T-helper 1 cell treated with Interleukin-12 subunit alpha and Interleukin-12 subunit beta and Interleukin-4 antibody, amounts not matched to agents 30 μg/mL and 1 μg/mL, for 36 hours (primary cell): Measurements from ENCODE around the gene TUFT1.

Experiments used
- H3K27ac Mint-ChIP-seq: one replicate; pipeline ENCODE4 v1.8.0; 2021; ENCODE audit warnings: mild to moderate bottlenecking, mixed read lengths
- H3K27me3 Mint-ChIP-seq: one replicate; pipeline ENCODE4 v1.8.0; 2021; ENCODE audit warnings: low read depth, mixed read lengths
- H3K36me3 Mint-ChIP-seq: one replicate; pipeline ENCODE4 v1.8.0; 2021; ENCODE audit warnings: low read depth, mixed read lengths
- H3K4me1 Mint-ChIP-seq: one replicate; pipeline ENCODE4 v1.8.0; 2021; ENCODE audit warnings: low read depth, mixed read lengths
- H3K4me3 Mint-ChIP-seq: one replicate; pipeline ENCODE4 v1.8.0; 2021; ENCODE audit warnings: mild to moderate bottlenecking, moderate library complexity, mixed read lengths
- H3K9me3 Mint-ChIP-seq: one replicate; pipeline ENCODE4 v1.8.0; 2021; ENCODE audit warnings: mixed read lengths

The TUFT1 gene

GRCh38 chr1:151509350-151510019 lies 30.6 kb upstream of the TUFT1 start:
- no peaks in the 10 kb centered on the region for H3K9me3 Mint-ChIP-seq
- H3K27ac Mint-ChIP-seq, result no peak overlapping the region
- H3K27me3 Mint-ChIP-seq, result peaks cover 32% of the 10 kb centered on the region
- H3K4me3 Mint-ChIP-seq, result peak overlapping the region; percentile 8
- no peaks in the 10 kb centered on the region for H3K36me3 Mint-ChIP-seq
- H3K4me1 Mint-ChIP-seq, result peaks cover 16% of the 10 kb centered on the region

- no peak overlapping the region for H3K27ac Mint-ChIP-seq
Measured at GRCh38 chr1:151510020-151510405, 30.1 kb upstream of the TUFT1 start.

GRCh38 chr1:151510614-151510956 lies 29.5 kb upstream of the TUFT1 start:
- Mint-ChIP-seq H3K36me3 (no peaks in the 10 kb centered on the region), H3K9me3 (no peaks in the 10 kb centered on the region), H3K27ac (peak overlapping the region; percentile 12), H3K4me1 (peaks cover 16% of the 10 kb centered on the region), H3K27me3 (peaks cover 31% of the 10 kb centered on the region), H3K4me3 (peak overlapping the region; percentile 82)

More at GRCh38 chr1:151510020-151510405, 30.1 kb upstream of the TUFT1 start:
- Mint-ChIP-seq H3K4me3 (peak overlapping the region; percentile 82), H3K9me3 (no peaks in the 10 kb centered on the region), H3K36me3 (no peaks in the 10 kb centered on the region), H3K4me1 (peaks cover 16% of the 10 kb centered on the region), H3K27me3 (peaks cover 32% of the 10 kb centered on the region)

GRCh38 chr1:151510957-151511635 lies 29.0 kb upstream of the TUFT1 start, which contains the start of gene CGN:
CGN (plus strand) TSS chr1:151511387; CDS start chr1:151518520, 7,133 bp downstream.
- Mint-ChIP-seq H3K9me3 (no peaks in the 10 kb centered on the region), H3K36me3 (no peaks in the 10 kb centered on the region), H3K4me3 (peak within 1 kb of the TSS; percentile 82), H3K27me3 (peaks cover 26% of the 10 kb centered on the region), H3K27ac (peak within 1 kb of the TSS; percentile 12), H3K4me1 (peaks cover 16% of the 10 kb centered on the region)

- peaks cover 22% of the 10 kb centered on the region for H3K27me3 Mint-ChIP-seq
- no peaks in the 10 kb centered on the region for H3K9me3 Mint-ChIP-seq
- H3K27ac Mint-ChIP-seq, result no peak overlapping the region
- H3K36me3 Mint-ChIP-seq, result no peaks in the 10 kb centered on the region
- peak overlapping the region; percentile 68 for H3K4me3 Mint-ChIP-seq
- peaks cover 16% of the 10 kb centered on the region for H3K4me1 Mint-ChIP-seq
Measured at GRCh38 chr1:151511636-151512215, 28.4 kb upstream of the TUFT1 start.

- H3K4me1 Mint-ChIP-seq, result peaks cover 16% of the 10 kb centered on the region
- H3K27ac Mint-ChIP-seq, result no peak overlapping the region
- H3K9me3 Mint-ChIP-seq, result no peaks in the 10 kb centered on the region
- no peak overlapping the region for H3K4me3 Mint-ChIP-seq
- peaks cover 18% of the 10 kb centered on the region for H3K27me3 Mint-ChIP-seq
- H3K36me3 Mint-ChIP-seq, result no peaks in the 10 kb centered on the region
Measured at GRCh38 chr1:151512326-151512725, 27.8 kb upstream of the TUFT1 start.

GRCh38 chr1:151512801-151513625 lies 27.1 kb upstream of the TUFT1 start:
- no peak overlapping the region for H3K27ac Mint-ChIP-seq
- peaks cover 18% of the 10 kb centered on the region for H3K27me3 Mint-ChIP-seq
- H3K4me3 Mint-ChIP-seq, result no peak overlapping the region
- H3K4me1 Mint-ChIP-seq, result peaks cover 16% of the 10 kb centered on the region
- no peaks in the 10 kb centered on the region for H3K9me3 Mint-ChIP-seq
- H3K36me3 Mint-ChIP-seq, result no peaks in the 10 kb centered on the region

- H3K27me3 Mint-ChIP-seq, result peaks cover 18% of the 10 kb centered on the region
- no peak overlapping the region for H3K4me3 Mint-ChIP-seq
- H3K27ac Mint-ChIP-seq, result no peak overlapping the region
- no peaks in the 10 kb centered on the region for H3K36me3 Mint-ChIP-seq
- H3K9me3 Mint-ChIP-seq, result no peaks in the 10 kb centered on the region
- H3K4me1 Mint-ChIP-seq, result peaks cover 16% of the 10 kb centered on the region
Measured at GRCh38 chr1:151513626-151514121, 26.4 kb upstream of the TUFT1 start.

- Mint-ChIP-seq H3K4me3 (no peak overlapping the region), H3K4me1 (peaks cover 16% of the 10 kb centered on the region), H3K9me3 (no peaks in the 10 kb centered on the region), H3K36me3 (no peaks in the 10 kb centered on the region), H3K27me3 (peaks cover 14% of the 10 kb centered on the region), H3K27ac (no peak overlapping the region)
Measured at GRCh38 chr1:151514366-151514765, 25.7 kb upstream of the TUFT1 start.

- Mint-ChIP-seq H3K36me3 (no peaks in the 10 kb centered on the region), H3K27ac (no peak overlapping the region), H3K4me3 (no peak overlapping the region), H3K4me1 (peaks cover 16% of the 10 kb centered on the region), H3K9me3 (no peaks in the 10 kb centered on the region), H3K27me3 (peaks cover 9% of the 10 kb centered on the region)
Measured at GRCh38 chr1:151515265-151515664, 24.8 kb upstream of the TUFT1 start.

- Mint-ChIP-seq H3K4me1 (peaks cover 12% of the 10 kb centered on the region), H3K27me3 (peaks cover 5% of the 10 kb centered on the region), H3K27ac (no peak overlapping the region), H3K9me3 (no peaks in the 10 kb centered on the region), H3K36me3 (no peaks in the 10 kb centered on the region), H3K4me3 (no peak overlapping the region)
Measured at GRCh38 chr1:151516031-151516511, 24.0 kb upstream of the TUFT1 start.

- Mint-ChIP-seq H3K9me3 (no peaks in the 10 kb centered on the region), H3K4me1 (peaks cover 5% of the 10 kb centered on the region), H3K27me3 (peaks cover 8% of the 10 kb centered on the region), H3K4me3 (no peak overlapping the region), H3K36me3 (no peaks in the 10 kb centered on the region), H3K27ac (no peak overlapping the region)
Measured at GRCh38 chr1:151518431-151518830, 21.7 kb upstream of the TUFT1 start.

- no peak overlapping the region for H3K27ac Mint-ChIP-seq
- H3K4me1 Mint-ChIP-seq, result peaks cover 2% of the 10 kb centered on the region
- H3K36me3 Mint-ChIP-seq, result no peaks in the 10 kb centered on the region
- no peaks in the 10 kb centered on the region for H3K9me3 Mint-ChIP-seq
- H3K27me3 Mint-ChIP-seq, result peaks cover 10% of the 10 kb centered on the region
- H3K4me3 Mint-ChIP-seq, result no peak overlapping the region
Measured at GRCh38 chr1:151518936-151519335, 21.2 kb upstream of the TUFT1 start.

GRCh38 chr1:151519667-151520066 lies 20.4 kb upstream of the TUFT1 start:
- H3K9me3 Mint-ChIP-seq, result no peaks in the 10 kb centered on the region
- H3K4me3 Mint-ChIP-seq, result no peak overlapping the region
- peaks cover 8% of the 10 kb centered on the region for H3K27me3 Mint-ChIP-seq

More at GRCh38 chr1:151519667-151520066, 20.4 kb upstream of the TUFT1 start:
- Mint-ChIP-seq H3K36me3 (no peaks in the 10 kb centered on the region), H3K27ac (no peak overlapping the region), H3K4me1 (peaks cover 2% of the 10 kb centered on the region)
